Measurements from ENCODE around the gene ANXA11. TPM values are rescaled to one million over a fixed set of nuclear protein-coding genes. Genes with fewer than 3 reads are reported as not detected.

Gene ANXA11
- polyA plus RNA-seq, 1 donor from 2014 or later: not detected

DNA sequence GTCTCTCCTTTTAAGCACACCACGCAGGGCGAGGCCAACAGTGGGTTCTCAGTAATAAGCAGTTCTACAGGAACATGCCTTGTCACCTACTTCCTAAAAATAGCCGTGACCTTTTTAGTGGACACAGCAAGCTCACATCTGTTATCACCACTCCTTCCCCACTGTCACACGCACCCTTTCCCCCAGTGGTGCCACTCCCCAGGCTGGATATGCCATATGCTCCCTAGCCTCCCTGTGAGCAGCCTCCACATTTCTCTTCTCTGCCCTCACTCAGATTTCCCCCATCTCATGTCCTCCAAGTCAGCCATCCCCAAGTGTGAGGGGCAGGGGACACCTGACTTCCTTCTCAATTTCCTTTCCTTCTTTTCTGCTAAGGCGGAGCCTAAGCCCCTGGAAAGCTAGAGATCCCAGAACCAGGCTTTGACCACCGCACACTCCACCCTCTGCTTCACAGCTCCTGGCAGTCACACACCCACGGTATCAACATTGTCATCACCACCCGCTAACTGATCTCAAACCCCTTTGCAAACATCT, 3.7 kb downstream of the ANXA11 start:
- Histone ChIP-seq H3K9me3 (ENCODE audit: low read length) (no peaks in the 10 kb centered on the region), H3K27me3 (ENCODE audit: insufficient read depth, low read depth, low read length) (peaks cover 27% of the 10 kb centered on the region), H3K27ac (ENCODE audit: low read length) (no peak overlapping the region), H4K20me1 (ENCODE audit: insufficient read depth) (no peaks in the 10 kb centered on the region), H3F3A (ENCODE audit: insufficient read depth, low read length, poor library complexity, severe bottlenecking) (no peaks in the 10 kb centered on the region), H3K36me3 (ENCODE audit: insufficient read depth, low read length) (no peaks in the 10 kb centered on the region), H2AFZ (ENCODE audit: low read depth, low read length) (no peak overlapping the region), H3K9ac (ENCODE audit: low read length) (no peak overlapping the region), H3K4me3 (ENCODE audit: low read length) (no peak overlapping the region), H3K4me2 (ENCODE audit: low read length) (no peak overlapping the region), H3K9me2 (ENCODE audit: insufficient read depth, low read length) (no peaks in the 10 kb centered on the region), H3K79me2 (replicated peaks; ENCODE audit: insufficient read depth, low read length) (no peaks in the 10 kb centered on the region)
- TF ChIP-seq POLR2AphosphoS5 (IDR thresholded peaks at IDR 0.05): no peak
- no peak for TF ChIP-seq RAD21 (conservative IDR thresholded peaks at IDR 0.05)
- TF ChIP-seq, protein P1, sequence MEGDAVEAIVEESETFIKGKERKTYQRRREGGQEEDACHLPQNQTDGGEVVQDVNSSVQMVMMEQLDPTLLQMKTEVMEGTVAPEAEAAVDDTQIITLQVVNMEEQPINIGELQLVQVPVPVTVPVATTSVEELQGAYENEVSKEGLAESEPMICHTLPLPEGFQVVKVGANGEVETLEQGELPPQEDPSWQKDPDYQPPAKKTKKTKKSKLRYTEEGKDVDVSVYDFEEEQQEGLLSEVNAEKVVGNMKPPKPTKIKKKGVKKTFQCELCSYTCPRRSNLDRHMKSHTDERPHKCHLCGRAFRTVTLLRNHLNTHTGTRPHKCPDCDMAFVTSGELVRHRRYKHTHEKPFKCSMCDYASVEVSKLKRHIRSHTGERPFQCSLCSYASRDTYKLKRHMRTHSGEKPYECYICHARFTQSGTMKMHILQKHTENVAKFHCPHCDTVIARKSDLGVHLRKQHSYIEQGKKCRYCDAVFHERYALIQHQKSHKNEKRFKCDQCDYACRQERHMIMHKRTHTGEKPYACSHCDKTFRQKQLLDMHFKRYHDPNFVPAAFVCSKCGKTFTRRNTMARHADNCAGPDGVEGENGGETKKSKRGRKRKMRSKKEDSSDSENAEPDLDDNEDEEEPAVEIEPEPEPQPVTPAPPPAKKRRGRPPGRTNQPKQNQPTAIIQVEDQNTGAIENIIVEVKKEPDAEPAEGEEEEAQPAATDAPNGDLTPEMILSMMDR (IDR thresholded peaks at IDR 0.05; ENCODE audit: poor library complexity, severe bottlenecking): no peak
- TF ChIP-seq EP300 (conservative IDR thresholded peaks at IDR 0.05; ENCODE audit: poor library complexity, severe bottlenecking): no peak
- TF ChIP-seq, protein P2, sequence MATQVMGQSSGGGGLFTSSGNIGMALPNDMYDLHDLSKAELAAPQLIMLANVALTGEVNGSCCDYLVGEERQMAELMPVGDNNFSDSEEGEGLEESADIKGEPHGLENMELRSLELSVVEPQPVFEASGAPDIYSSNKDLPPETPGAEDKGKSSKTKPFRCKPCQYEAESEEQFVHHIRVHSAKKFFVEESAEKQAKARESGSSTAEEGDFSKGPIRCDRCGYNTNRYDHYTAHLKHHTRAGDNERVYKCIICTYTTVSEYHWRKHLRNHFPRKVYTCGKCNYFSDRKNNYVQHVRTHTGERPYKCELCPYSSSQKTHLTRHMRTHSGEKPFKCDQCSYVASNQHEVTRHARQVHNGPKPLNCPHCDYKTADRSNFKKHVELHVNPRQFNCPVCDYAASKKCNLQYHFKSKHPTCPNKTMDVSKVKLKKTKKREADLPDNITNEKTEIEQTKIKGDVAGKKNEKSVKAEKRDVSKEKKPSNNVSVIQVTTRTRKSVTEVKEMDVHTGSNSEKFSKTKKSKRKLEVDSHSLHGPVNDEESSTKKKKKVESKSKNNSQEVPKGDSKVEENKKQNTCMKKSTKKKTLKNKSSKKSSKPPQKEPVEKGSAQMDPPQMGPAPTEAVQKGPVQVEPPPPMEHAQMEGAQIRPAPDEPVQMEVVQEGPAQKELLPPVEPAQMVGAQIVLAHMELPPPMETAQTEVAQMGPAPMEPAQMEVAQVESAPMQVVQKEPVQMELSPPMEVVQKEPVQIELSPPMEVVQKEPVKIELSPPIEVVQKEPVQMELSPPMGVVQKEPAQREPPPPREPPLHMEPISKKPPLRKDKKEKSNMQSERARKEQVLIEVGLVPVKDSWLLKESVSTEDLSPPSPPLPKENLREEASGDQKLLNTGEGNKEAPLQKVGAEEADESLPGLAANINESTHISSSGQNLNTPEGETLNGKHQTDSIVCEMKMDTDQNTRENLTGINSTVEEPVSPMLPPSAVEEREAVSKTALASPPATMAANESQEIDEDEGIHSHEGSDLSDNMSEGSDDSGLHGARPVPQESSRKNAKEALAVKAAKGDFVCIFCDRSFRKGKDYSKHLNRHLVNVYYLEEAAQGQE (IDR thresholded peaks at IDR 0.05; ENCODE audit: borderline replicate concordance): no peak
- TF ChIP-seq SMC3 (conservative IDR thresholded peaks at IDR 0.05; ENCODE audit: poor library complexity): no peak
- no peak for TF ChIP-seq TAF1 (IDR thresholded peaks at IDR 0.05; ENCODE audit: low read depth)
- TF ChIP-seq MXI1 (conservative IDR thresholded peaks at IDR 0.05; ENCODE audit: poor library complexity, severe bottlenecking): no peak
- no peak for TF ChIP-seq EZH2 (IDR thresholded peaks at IDR 0.05; ENCODE audit: borderline replicate concordance, insufficient read depth, low read length, poor library complexity, severe bottlenecking)

DNA sequence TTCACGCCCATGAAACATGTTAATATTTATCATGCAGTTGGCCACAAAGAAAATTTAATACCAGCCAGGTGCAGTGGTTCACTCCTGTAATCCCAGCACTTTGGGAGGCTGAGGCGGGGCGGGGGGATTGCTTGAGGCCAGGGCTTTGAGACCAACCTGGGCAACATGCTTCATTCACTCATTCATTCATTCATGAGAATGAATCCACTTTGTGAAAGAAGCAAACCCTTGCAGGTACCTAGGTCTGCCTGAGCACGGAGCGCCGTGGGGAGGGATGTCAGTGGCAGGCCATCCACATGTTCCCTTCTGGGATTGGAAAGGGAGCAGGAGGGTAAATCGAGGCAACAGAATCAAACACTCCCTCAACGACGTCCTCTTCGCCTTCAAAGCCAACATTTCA, 4.7 kb downstream of the ANXA11 start:
- H3F3A ChIP-seq (ENCODE audit: insufficient read depth, low read length, poor library complexity, severe bottlenecking): no peaks in the 10 kb centered on the region
- H3K27ac ChIP-seq (ENCODE audit: low read length): no peak overlapping the region
- TF ChIP-seq EP300 (conservative IDR thresholded peaks at IDR 0.05; ENCODE audit: poor library complexity, severe bottlenecking): no peak
- no peak for TF ChIP-seq TAF1 (IDR thresholded peaks at IDR 0.05; ENCODE audit: low read depth)
- TF ChIP-seq POLR2AphosphoS5 (IDR thresholded peaks at IDR 0.05): no peak
- TF ChIP-seq SMC3 (conservative IDR thresholded peaks at IDR 0.05; ENCODE audit: poor library complexity): no peak
- TF ChIP-seq, protein P1 (IDR thresholded peaks at IDR 0.05; ENCODE audit: poor library complexity, severe bottlenecking): no peak
- TF ChIP-seq RAD21 (conservative IDR thresholded peaks at IDR 0.05): no peak
- TF ChIP-seq EZH2 (IDR thresholded peaks at IDR 0.05; ENCODE audit: borderline replicate concordance, insufficient read depth, low read length, poor library complexity, severe bottlenecking): no peak
- TF ChIP-seq MXI1 (conservative IDR thresholded peaks at IDR 0.05; ENCODE audit: poor library complexity, severe bottlenecking): no peak
- TF ChIP-seq, protein P2 (IDR thresholded peaks at IDR 0.05; ENCODE audit: borderline replicate concordance): no peak
- no peak overlapping the region for H3K4me2 ChIP-seq (ENCODE audit: low read length)
- no peaks in the 10 kb centered on the region for H3K36me3 ChIP-seq (ENCODE audit: insufficient read depth, low read length)
- H3K79me2 ChIP-seq (replicated peaks; ENCODE audit: insufficient read depth, low read length): no peaks in the 10 kb centered on the region
- H2AFZ ChIP-seq (ENCODE audit: low read depth, low read length): no peak overlapping the region
- H4K20me1 ChIP-seq (ENCODE audit: insufficient read depth): no peaks in the 10 kb centered on the region
- no peaks in the 10 kb centered on the region for H3K9me3 ChIP-seq (ENCODE audit: low read length)
- no peak overlapping the region for H3K9ac ChIP-seq (ENCODE audit: low read length)
- peaks cover 17% of the 10 kb centered on the region for H3K27me3 ChIP-seq (ENCODE audit: insufficient read depth, low read depth, low read length)
- H3K4me3 ChIP-seq (ENCODE audit: low read length): no peak overlapping the region
- H3K9me2 ChIP-seq (ENCODE audit: insufficient read depth, low read length): no peaks in the 10 kb centered on the region
